Type B pancreatic cell (in vitro differentiated cells): ENCODE data around the gene QSER1. TPM values are rescaled to one million over a fixed set of nuclear protein-coding genes. Genes with fewer than 3 reads are reported as not detected.

Source experiments
- DNase-seq: peaks from one replicate; pipeline ENCODE4 v3.0.0; 2021; ENCODE audit warnings: mixed read lengths; ENCODE audit not compliant: unreplicated experiment; ENCODE audit errors: extremely low spot score
- H3K27ac Mint-ChIP-seq: 2 replicates; pipeline ENCODE4 v1.8.0; 2021; ENCODE audit warnings: mild to moderate bottlenecking, mixed read lengths
- H3K27me3 Mint-ChIP-seq: 2 replicates; pipeline ENCODE4 v1.8.0; 2021; ENCODE audit warnings: mixed read lengths
- H3K36me3 Mint-ChIP-seq: 2 replicates; pipeline ENCODE4 v1.8.0; 2021; ENCODE audit warnings: mixed read lengths
- H3K4me1 Mint-ChIP-seq: one replicate; pipeline ENCODE4 v1.8.0; 2021; ENCODE audit warnings: mixed read lengths; ENCODE audit not compliant: unreplicated experiment
- H3K4me3 Mint-ChIP-seq: 2 replicates; pipeline ENCODE4 v1.8.0; 2021; ENCODE audit warnings: mild to moderate bottlenecking, mixed read lengths
- H3K9me3 Mint-ChIP-seq: 2 replicates; pipeline ENCODE4 v1.8.0; 2021; ENCODE audit warnings: mixed read lengths
- CTCF ChIP-seq: fragments of 200-600 bp; sonication (generic); conservative IDR thresholded peaks from 2 replicates; pipeline ENCODE4 v1.5.0; 2021; ENCODE audit warnings: antibody characterized with exemption, mild to moderate bottlenecking
- total RNA-seq: library from RNA; stranded (reverse); gene quantifications from 2 replicates; pipeline ENCODE4 v1.2.1, GENCODE V29; 2021; ENCODE audit warnings: low replicate concordance

QSER1 gene
- total RNA-seq, 1 donor from 2014 or later: 54.4 TPM

GRCh38 chr11:33001281-33001680 lies 108.7 kb downstream of the QSER1 start:
- H3K9me3 Mint-ChIP-seq: peaks cover 8% of the 10 kb centered on the region

GRCh38 chr11:33001751-33002542 lies 109.3 kb downstream of the QSER1 start:
- Mint-ChIP-seq H3K4me3 (no peak overlapping the region), H3K4me1 (no peaks in the 10 kb centered on the region), H3K36me3 (no peaks in the 10 kb centered on the region), H3K27me3 (peaks cover 11% of the 10 kb centered on the region), H3K9me3 (peaks cover 8% of the 10 kb centered on the region), H3K27ac (no peak overlapping the region)
- DNase-seq: no peak
- TF ChIP-seq CTCF: no peak

More at GRCh38 chr11:33001281-33001680, 108.7 kb downstream of the QSER1 start:
- Mint-ChIP-seq H3K4me1 (no peaks in the 10 kb centered on the region), H3K36me3 (no peaks in the 10 kb centered on the region), H3K4me3 (no peak overlapping the region), H3K27ac (no peak overlapping the region), H3K27me3 (peaks cover 16% of the 10 kb centered on the region)
- no peak for TF ChIP-seq CTCF
- DNase-seq: no peak

DNA sequence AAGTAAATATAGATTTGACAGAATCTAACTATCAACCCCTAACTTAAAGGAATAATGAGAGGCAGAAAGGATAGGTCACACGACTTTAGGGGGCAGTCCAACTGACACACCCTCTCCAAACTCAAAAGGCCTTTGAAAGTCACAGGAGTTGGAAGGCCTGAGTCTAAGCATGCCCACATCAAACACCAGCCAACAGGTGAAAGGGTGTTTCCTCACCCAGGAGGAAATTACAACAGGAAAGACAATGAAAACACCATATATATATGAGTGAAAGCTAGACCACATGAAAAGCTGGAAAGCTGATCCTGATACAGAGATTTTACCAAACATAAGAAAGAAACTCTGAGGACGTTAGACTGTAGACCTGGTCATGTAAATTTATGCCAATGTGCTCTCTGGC lies 112.6 kb downstream of the QSER1 start:
- no peak overlapping the region for H3K4me3 Mint-ChIP-seq
- no peaks in the 10 kb centered on the region for H3K4me1 Mint-ChIP-seq
- DNase-seq: no peak
- no peak overlapping the region for H3K27ac Mint-ChIP-seq
- H3K36me3 Mint-ChIP-seq: no peaks in the 10 kb centered on the region
- peaks cover under 1% of the 10 kb centered on the region for H3K27me3 Mint-ChIP-seq
- TF ChIP-seq CTCF: no peak
- peaks cover under 1% of the 10 kb centered on the region for H3K9me3 Mint-ChIP-seq

GRCh38 chr11:33006010-33006409 lies 113.4 kb downstream of the QSER1 start:
- H3K36me3 Mint-ChIP-seq: no peaks in the 10 kb centered on the region
- no peaks in the 10 kb centered on the region for H3K27me3 Mint-ChIP-seq
- H3K27ac Mint-ChIP-seq: no peak overlapping the region
- H3K4me1 Mint-ChIP-seq: no peaks in the 10 kb centered on the region
- H3K4me3 Mint-ChIP-seq: no peak overlapping the region
- no peak for TF ChIP-seq CTCF
- DNase-seq: no peak
- H3K9me3 Mint-ChIP-seq: no peaks in the 10 kb centered on the region

DNA sequence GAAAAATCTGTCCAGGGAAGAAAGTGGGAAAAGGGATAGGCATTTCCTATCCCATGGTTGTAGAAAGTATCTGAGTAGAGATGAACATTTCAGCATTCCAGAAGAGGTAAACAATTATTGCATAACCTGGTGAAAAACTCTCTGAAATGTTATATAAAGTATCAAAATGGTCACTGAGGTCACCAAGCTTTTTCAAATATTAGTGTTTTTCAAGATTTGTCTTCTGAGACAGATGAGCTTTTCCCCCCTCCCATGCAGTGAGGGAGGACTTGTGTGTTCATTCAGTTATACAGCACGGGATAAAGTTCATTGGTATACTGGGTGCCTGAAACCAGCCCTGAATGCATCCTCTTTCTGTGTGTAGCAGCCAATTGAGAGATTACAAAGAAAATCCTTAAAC lies 121.1 kb downstream of the QSER1 start:
- TF ChIP-seq CTCF: no peak
- Mint-ChIP-seq H3K9me3 (no peaks in the 10 kb centered on the region), H3K4me1 (peaks cover 15% of the 10 kb centered on the region), H3K27ac (no peak overlapping the region), H3K27me3 (peaks cover 36% of the 10 kb centered on the region), H3K4me3 (peak overlapping the region; percentile 72), H3K36me3 (no peaks in the 10 kb centered on the region)
- no peak for DNase-seq
